Measurements from ENCODE around the gene SPINK13. TPM values are rescaled to one million over a fixed set of nuclear protein-coding genes. Genes with fewer than 3 reads are reported as not detected.
"Not testable (repeated sequence)": the region's sequence is repeated elsewhere in the genome, so short reads cannot be mapped to it uniquely, and the experiment has no call there.

The SPINK13 gene
- total RNA-seq, 1 donor from 2014 or later: not detected

GRCh38 chr5:148311484-148311883 is 42.9 kb downstream of the SPINK13 start:
- ATAC-seq: no peak
- DNase-seq (ENCODE audit: low spot score): no peak

DNA sequence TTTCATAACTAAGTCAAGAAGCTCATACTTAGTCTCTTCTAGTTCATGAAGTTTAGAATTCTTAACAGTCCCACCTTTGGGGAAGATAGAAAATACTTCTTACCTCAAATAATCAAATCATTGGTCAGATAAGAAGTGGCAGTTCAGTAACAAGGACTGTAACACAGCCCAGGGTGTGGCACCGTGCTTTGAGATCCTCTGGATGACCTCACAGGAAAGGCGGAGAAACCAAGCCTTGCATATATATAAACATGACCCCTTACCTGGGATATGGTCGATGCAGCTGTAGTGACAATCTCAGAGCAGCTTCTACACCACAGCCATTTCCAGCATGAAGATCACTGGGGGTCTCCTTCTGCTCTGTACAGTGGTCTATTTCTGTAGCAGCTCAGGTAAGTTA is 43.6 kb downstream of the SPINK13 start, which contains the start of gene SPINK7:
Gene SPINK7 (plus strand): TSS at position 271 of the 400 bp plus-strand sequence. CDS start 61 bp downstream, at position 332.
- ATAC-seq: no peak
- no peak for DNase-seq (ENCODE audit: low spot score)

GRCh38 chr5:148314187-148314586 is 45.6 kb downstream of the SPINK13 start:
- ATAC-seq: peak; percentile 70
- DNase-seq (ENCODE audit: low spot score): no peak

- DNase-seq (ENCODE audit: low spot score) (no peak), ATAC-seq (no peak)
Measured at GRCh38 chr5:148314731-148315130, 46.1 kb downstream of the SPINK13 start.

DNA sequence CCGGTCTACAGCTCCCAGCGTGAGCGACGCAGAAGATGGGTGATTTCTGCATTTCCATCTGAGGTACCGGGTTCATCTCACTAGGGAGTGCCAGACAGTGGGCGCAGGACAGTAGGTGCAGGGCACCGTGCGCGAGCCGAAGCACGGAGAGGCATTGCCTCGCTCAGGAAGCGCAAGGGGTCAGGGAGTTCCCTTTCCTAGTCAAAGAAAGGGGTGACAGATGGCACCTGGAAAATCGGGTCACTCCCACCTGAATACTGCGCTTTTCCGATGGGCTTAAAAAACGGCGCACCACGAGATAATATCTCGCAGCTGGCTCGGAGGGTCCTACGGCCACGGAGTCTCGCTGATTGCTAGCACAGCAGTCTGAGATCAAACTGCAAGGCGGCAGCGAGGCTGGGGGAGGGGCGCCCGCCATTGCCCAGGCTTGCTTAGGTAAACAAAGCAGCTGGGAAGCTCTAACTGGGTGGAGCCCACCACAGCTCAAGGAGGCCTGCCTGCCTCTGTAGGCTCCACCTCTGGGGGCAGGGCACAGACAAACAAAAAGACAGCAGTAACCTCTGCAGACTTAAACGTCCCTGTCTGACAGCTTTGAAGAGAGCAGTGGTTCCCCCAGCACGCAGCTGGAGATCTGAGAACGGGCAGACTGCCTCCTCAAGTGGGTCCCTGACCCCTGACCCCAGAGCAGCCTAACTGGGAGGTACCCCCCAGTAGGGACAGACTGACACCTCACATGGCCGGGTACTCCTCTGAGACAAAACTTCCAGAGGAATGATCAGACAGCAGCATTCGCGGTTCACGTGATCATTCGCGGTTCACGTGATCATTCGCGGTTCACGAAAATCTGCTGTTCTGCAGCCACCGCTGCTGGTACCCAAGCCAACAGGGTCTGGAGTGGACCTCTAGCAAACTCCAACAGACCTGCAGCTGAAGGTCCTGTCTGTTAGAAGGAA is 51.7 kb downstream of the SPINK13 start:
- not testable (repeated sequence) for ATAC-seq; DNase-seq (ENCODE audit: low spot score)

GRCh38 chr5:148333262-148333849 is 64.8 kb downstream of the SPINK13 start:
- no peak for ATAC-seq

DNA sequence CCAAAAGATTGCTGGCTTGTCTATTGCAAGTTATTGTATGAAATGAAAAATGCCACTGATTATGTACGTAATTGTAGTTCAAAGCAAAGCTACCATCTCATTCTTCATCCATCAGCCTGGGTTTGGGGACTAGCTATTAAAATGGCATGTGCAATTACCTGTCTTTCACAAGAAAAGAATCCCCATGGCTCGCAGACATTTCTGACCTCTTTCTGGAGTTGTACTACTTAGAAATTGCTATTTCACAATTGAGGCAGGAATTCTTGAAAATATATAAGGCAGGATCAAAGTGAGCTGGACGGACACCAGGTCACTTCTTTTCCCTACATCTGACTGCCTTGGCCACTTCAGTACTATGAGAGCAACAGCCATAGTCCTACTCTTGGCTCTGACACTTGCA is 66.7 kb downstream of the SPINK13 start, which contains the start of gene SPINK9:
Gene SPINK9 (plus strand): TSS at position 301 of the 400 bp plus-strand sequence. CDS start 55 bp downstream, at position 356.
- ATAC-seq (no peak), DNase-seq (ENCODE audit: low spot score) (no peak)

More at GRCh38 chr5:148333262-148333849, 64.8 kb downstream of the SPINK13 start:
- no peak for DNase-seq (ENCODE audit: low spot score)

Other genes with a start within 250 kb of the SPINK13 start
- gene SPINK5, start 204.8 kb upstream of the SPINK13 start, total RNA-seq: not detected
- not detected for gene SPINK14, start 100.2 kb upstream of the SPINK13 start, total RNA-seq
- gene SPINK6, start 65.8 kb upstream of the SPINK13 start, total RNA-seq: not detected
- gene MARCOL, start 30.3 kb upstream of the SPINK13 start, total RNA-seq: not detected
- not detected for gene SPINK7, start 43.6 kb downstream of the SPINK13 start, total RNA-seq
- gene SPINK9, start 66.8 kb downstream of the SPINK13 start, total RNA-seq: not detected
- gene FBXO38, start 115.2 kb downstream of the SPINK13 start, total RNA-seq: 23.9 TPM